NCI-H1417 (cell line): ENCODE measurements around the gene RAPGEF1.
"Not testable (repeated sequence)": the region's sequence is repeated elsewhere in the genome, so short reads cannot be mapped to it uniquely, and the experiment has no call there.

Experiments
- DNase-seq, 3 experiments: peaks; one replicate each; lab custom pipeline; 2025; lab: John Stamatoyannopoulos, UW

RAPGEF1 gene

GRCh38 chr9:131559421-131560000 lies 180.4 kb downstream of the RAPGEF1 start:
- no peak for DNase-seq

GRCh38 chr9:131557855-131558548 lies 181.9 kb downstream of the RAPGEF1 start:
- DNase-seq = no peak

GRCh38 chr9:131555841-131556673 lies 183.8 kb downstream of the RAPGEF1 start:
- no peak for DNase-seq

GRCh38 chr9:131554843-131555351 lies 185.0 kb downstream of the RAPGEF1 start:
- DNase-seq = no peak

GRCh38 chr9:131554087-131554842 lies 185.6 kb downstream of the RAPGEF1 start:
- no peak for DNase-seq

GRCh38 chr9:131552030-131552429 lies 187.8 kb downstream of the RAPGEF1 start:
- DNase-seq = no peak

- DNase-seq = not testable (repeated sequence)
Observed at GRCh38 chr9:131550465-131550864, 189.4 kb downstream of the RAPGEF1 start.

- not testable (repeated sequence) for DNase-seq
Observed at GRCh38 chr9:131549186-131549585, 190.7 kb downstream of the RAPGEF1 start.

GRCh38 chr9:131546336-131547084 lies 193.4 kb downstream of the RAPGEF1 start:
- DNase-seq = peak; percentile 26 to 77 (median 61)

- peak in 1 of 3 experiments; percentile 45 for DNase-seq
Observed at GRCh38 chr9:131545786-131546335, 194.0 kb downstream of the RAPGEF1 start.

- DNase-seq = peak in 2 of 3 experiments; percentile 67 to 83
Observed at GRCh38 chr9:131545003-131545785, 194.7 kb downstream of the RAPGEF1 start, which contains the start of gene PRRT1B. PRRT1B (plus strand) TSS chr9:131545523; CDS start chr9:131545616, 93 bp downstream.

GRCh38 chr9:131543141-131543540 lies 196.7 kb downstream of the RAPGEF1 start:
- DNase-seq = no peak

GRCh38 chr9:131539223-131539923 lies 200.5 kb downstream of the RAPGEF1 start:
- no peak for DNase-seq

GRCh38 chr9:131537946-131538345 lies 201.9 kb downstream of the RAPGEF1 start:
- no peak for DNase-seq

GRCh38 chr9:131534721-131535237 lies 205.1 kb downstream of the RAPGEF1 start:
- peak in 2 of 3 experiments; percentile 15 to 71 for DNase-seq

- DNase-seq = peak; percentile 68 to 92 (median 90)
Observed at GRCh38 chr9:131530920-131531832, 208.7 kb downstream of the RAPGEF1 start, which contains the start of gene UCK1. UCK1 (minus strand) TSS chr9:131531263; CDS start chr9:131531174, 89 bp downstream.

GRCh38 chr9:131530546-131530919 lies 209.3 kb downstream of the RAPGEF1 start:
- DNase-seq = peak in 2 of 3 experiments; percentile 67 to 69
